DMS153 treated with DMSO at 0.1 percent for 48 hours (cell line): ENCODE measurements around the gene PPIL1.

ENCODE experiments used
- DNase-seq: peaks from one replicate; lab custom pipeline; 2025; ENCODE audit not compliant: unreplicated experiment; lab: John Stamatoyannopoulos, UW

Gene PPIL1

DNA sequence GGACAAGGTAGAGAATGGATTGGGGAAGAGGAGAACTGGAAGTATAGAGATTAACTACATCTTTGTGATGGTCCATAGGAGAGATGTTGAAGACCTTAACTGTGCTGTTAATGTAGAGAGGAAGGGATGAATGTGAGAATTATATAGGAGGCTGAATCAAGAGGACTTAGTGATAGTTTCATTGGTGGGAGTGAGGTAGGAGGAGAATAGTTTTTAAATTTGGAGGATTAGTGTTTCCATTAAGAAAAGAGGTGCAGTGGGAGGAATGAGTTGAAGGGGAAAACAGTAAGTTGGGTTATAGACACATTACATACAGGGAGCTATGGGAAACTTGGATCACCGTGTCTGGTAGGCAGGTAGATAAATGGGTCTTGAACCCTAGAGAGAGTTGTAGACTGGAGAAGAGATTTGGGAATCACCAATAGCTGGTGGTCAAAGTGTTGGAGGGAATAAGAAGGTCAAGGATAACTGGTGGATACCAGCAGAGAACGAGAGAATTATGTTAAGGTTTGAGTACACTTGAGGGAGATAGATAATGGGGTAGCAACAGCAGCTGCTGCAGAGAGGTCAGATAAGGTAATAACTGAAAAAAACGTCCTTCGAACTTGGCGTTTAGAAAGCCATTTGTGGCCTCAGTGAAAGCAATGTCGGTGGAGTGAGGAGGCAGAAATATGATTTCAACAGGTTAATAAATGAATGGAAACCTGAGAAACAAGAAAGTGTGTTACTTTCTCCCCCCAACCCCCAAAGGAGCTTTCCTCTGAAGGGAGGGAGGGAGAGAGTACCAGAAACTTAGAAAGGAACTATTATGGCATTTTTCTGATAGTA is 14.3 kb upstream of the PPIL1 start:
- no peak for DNase-seq

DNA sequence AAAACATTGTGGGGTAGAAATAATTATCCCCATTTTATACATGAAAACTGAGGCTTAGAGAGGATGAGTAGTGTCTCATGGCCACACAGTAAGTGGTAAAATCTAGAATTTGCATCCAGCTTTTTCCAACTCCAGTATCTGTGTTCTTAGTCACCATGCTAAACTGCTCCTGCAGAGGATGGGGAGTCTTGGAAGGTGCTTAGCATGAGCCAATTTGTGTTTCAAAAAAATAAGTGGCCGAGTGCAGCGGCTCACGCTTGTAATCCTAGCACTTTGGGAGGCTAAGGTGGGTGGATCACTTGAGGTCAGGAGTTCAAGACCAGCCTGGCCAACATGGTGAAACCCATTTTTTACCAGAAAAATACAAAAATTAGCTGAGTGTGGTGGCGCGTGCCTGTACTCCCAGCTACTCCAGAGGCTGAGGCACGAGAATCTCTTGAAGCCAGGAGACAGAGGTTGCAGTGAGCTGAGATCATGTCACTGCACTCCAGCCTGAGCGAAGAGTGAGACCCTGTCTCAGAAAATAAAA is 13.6 kb upstream of the PPIL1 start:
- no peak for DNase-seq

DNA sequence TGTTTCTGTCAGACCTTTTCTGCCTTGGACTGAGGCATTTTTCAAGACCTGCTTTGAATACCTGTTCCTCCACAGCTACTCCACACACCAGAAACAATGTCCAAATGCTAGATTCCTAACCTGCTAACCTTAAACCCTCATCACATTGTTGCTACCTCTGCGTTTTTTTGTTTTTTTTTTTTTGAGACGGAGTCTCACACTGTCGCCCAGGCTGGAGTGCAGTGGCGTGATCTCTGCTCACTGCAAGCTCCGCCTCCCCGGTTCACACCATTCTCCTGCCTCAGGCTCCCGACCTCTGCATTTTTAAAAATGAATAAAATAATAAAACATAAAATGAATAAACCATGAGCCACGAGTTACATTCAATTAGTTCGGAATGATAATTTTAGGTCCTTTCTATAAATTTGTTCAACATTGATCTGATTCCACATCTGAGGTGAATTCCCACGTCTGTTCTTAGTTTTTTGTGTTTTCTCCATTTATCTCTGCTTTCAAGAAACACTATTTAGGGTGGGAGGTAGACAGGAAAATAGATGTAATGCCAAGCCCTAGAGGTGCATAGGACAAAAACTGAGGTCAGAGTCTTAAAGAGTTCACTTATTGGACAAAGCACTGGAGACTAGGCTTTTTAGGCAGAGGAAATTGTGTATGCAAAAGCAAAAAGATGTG is 12.5 kb upstream of the PPIL1 start:
- no peak for DNase-seq

DNA sequence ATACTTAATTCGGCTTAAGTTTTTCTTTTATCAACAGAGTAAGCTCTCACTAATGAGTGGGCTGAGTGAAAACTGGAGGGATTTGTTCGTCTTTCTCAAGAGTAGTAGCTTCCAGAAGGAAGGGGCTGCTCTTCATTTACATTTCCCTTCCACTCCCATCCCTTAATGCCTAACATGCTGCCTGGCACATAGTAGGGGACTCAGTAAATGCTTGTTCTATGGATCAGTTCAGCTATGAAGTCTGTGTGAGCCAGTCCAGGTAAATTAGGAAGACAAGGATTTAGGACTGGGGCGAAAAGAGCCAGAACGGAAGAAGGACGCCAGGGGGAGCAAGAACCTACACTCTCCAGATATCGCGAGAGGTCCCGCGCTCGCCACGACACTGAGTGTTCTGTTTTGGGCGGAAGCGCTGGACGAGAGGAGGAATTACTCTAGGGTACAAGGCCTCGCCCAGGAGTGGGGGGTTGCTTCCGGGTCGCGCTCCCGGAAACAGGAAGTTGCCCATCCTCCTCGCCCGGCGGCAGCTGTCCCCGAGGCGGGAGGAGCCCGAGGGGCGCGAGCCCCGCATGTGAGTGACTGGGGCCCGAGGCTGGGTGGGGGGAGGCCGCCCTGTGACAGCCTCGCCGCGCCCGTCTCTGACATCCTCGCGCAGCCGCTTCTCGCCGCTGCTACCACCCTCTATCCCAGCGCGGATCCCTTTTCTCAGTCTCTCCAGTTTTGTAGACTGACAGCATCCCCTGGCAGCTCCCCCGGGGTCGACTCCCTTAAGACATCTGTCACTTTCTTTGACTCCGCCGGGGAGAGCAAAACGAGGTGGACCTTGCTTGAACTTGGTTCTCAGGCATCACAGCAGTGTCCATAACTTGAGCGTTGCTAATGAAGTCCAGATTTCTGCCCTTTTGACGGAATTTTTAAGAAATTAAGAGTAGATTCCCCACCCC is 11.1 kb upstream of the PPIL1 start, which contains the start of gene C6orf89:
Gene C6orf89 (plus strand): TSS at position 492 of the 941 bp plus-strand sequence. CDS start 13,493 bp downstream, outside the sequence.
- DNase-seq = peak; percentile 53

DNA sequence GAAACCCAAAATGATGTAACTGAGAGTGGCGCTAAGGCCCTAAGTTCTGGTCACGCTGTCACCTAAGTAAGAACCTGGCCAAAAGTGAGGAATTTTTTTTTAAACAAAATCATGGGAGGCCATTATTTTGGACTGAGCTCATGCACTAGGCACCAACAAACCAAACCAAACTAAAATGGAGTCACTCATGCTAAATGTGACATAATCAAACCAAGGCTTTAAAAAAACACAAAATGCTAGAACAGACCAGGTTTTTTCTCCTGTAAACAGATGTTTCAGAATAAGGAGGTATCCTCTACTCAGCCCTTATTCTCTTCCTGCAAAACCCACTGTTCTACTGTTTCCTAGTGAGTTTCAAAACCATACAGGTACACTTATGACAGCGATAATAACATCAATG is 10.0 kb upstream of the PPIL1 start:
- DNase-seq = no peak

DNA sequence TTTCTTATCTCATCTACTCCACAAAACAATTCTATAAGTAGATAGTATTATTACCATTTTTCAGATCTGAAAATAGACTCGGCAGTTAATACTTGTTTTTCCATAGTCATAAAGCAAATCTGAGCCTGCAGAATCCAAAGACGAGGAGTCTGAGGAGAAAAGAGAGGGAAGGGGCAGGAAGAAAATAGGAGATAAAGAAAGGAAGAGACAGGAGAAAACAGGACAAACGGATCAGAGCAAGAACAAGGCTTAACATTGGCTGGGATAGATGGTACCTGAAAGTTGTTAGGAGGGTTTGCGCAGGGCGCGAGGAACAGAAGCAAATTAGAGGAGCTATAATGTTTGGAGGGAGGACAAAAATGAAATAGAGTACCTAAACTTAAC is 639 bp upstream of the PPIL1 start:
- DNase-seq = no peak

DNA sequence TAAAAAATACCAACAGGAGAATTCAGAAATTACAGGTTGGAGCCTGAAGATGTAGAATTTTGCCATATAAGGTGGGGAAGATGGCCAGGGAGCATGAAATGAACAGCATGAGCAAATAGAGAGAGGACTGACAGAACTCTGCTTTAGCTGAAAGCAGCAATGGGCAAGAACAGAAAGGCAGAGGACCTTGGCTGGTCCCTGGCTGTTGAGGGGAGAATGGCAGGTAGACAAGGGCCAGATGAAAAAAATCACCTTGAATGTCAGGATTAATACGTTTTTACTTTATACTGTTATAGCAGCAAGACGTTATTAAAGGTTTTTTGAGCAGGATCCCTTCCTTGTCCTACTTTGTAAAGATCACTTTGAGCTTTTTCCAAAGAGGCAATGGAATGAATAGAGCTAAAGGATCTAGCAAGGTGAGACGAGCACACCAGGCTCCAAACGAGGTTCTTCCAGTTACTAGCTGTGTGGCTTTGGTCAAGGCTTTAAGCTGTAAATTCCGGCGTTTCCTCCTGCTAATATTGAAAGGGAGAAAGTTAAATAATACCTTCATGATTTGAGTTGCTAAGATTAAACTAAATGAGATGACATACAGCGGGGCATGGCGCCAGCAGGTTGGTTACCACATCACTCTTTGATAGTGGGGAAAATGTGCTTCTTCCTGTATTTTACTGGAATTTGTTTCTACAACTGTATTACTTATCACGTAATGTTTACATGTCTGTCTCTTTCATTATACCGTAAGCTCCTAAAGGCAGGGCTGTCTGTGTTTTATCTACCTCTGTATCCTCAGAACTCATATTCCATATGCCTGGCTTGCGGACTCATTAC is 776 bp downstream of the PPIL1 start:
- DNase-seq = no peak

DNA sequence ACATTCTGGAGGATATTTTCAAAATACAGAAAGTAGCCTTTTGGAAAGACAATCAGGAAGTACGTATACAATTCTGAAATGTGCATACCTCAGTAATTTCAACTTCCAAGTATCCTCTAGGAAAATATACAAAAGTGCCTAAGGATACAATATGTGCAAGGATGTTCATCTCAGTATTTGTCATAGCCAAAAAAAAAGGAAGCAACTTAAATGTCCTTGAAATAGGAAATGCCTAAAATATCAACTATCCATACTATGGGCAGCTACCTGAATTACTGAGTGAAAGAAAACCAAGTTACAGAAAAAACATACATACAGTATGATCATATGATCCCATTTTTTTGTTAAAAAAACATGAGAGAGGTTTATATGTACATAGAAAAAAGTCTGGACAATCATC is 1.5 kb downstream of the PPIL1 start:
- no peak for DNase-seq

DNA sequence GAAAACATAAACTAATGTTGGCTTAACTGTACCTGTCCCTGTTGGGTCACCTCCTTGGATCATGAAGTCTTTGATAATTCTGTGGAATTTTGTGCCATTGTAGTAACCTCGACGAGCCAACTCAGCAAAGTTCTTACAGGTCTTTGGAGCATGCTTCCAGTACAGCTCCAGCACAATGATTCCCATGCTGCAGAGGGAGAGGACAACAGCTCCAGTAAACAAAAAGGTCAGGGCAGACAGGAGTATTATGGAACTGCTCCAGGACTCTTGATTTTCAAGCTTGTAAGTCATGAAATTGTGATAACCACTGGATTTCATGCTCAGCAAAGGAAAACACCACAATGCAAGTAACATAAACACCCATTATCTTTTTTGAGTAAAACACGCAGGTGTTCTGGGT is 2.9 kb downstream of the PPIL1 start:
- no peak for DNase-seq

DNA sequence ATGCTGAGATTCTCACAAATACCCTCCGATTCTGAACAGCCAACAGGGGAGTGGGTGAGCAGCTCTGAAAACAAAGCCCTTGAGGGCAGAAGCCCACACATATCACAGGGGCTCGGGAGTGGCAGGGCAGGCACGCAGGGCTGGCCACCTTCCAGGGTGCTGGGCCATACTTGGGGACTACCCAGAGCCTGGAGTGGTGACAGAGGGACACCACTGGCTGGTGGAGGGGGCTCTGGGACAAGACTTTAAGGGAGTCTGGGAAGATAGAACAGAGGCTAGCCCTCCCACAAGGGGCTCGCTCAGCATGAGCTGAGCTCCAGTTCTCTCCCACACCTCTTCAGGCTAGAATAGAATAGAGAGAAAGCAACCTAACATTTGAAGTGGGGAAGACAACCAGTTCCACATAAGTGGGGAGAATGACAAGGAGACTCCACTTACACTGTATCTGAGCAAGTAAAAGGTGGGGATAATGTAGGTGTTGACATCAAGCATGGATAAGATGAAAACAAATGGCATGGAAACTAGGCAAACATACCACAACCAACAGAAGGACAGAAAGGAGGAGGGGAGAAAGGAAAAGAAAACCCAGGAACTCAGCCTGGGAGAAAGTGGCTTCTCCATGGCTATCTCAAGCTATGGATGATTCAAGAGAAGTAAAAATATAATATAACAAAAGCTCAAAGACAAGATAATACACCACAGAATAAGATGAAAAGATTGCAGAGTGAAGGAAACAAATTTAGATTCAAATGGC is 7.0 kb downstream of the PPIL1 start:
- no peak for DNase-seq

DNA sequence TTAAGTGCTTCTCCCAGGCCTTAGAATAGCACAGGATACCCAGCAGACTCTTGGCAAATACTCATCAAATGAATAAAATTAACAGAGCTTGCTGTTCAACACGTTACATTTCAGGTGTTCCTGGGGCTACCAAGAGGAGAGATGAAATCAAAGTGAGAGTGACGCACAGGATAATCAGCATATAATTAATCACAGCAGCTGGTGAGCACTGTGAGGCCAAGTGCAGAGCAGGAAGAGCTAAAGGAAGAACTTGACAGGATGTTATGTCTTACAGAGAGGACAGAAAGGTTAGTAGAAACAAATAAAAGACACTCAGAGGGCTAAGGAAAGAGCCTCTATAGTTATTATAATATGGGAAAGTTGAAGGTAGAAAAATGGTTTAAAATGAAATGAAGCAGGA is 8.8 kb downstream of the PPIL1 start:
- DNase-seq = no peak

DNA sequence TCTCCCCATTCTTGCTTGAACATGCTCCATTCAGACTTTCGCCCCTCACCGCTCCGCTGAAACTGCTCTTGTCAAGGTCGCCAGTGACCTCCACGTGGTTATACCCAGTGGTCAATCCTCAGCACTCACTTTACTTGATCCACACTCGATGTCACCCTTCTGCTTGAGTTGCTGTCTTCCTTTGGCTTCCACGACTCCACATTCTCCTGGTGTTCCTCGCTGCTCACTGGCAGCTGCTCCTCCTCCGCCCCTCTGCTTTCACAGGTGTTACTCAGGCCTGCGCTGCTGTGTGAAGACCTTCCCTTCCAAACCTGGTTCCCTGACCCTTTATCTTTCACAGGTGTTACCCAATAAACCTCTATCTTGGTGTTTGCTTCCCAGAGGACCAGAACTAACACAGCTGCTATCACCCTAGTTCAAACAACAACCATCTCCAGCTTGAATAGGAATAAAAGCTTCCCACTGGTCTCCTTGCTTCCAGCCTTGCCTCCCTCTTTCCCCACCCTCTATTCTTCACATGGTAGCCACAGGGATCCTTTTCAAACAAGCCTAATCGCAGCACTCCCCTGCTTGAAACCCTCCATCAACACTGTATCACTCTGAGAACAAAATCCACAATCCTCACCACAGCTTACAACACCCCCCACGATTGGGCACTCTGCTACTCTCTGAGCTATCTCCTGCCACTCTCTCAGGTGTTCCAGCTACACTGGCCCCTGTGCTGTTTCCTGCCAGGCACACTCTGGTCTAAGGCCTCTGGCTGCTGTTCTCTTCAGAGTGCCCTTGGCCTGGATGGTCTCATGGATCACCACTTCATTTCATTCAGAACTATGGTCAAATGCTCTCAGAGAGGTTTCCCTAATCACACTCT is 10.7 kb downstream of the PPIL1 start:
- no peak for DNase-seq

DNA sequence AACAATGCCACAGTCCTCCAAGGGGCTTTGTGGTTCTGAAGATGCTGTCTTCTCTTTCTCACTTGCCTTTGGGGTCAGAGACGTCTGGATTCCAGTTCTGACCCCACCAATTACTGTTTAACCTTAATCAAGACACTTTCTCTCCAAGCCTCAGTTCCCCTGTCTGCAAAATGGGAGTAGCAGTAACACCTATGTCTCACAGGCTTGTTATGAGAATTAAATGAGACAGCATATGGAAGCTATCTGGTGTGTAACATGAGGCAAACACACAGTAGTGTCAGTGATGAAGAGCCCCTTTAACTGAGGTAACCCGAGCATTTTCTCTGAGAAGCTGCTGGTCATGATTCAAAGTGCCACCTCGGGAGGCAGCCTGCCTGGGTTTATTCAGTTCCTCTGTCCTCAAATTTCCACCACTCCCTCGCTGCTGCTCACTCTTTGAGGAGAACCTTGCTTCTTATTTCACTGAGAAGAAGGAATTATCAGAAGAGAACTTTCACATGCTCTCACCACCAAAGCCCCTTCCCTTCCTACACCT is 11.7 kb downstream of the PPIL1 start:
- no peak for DNase-seq

DNA sequence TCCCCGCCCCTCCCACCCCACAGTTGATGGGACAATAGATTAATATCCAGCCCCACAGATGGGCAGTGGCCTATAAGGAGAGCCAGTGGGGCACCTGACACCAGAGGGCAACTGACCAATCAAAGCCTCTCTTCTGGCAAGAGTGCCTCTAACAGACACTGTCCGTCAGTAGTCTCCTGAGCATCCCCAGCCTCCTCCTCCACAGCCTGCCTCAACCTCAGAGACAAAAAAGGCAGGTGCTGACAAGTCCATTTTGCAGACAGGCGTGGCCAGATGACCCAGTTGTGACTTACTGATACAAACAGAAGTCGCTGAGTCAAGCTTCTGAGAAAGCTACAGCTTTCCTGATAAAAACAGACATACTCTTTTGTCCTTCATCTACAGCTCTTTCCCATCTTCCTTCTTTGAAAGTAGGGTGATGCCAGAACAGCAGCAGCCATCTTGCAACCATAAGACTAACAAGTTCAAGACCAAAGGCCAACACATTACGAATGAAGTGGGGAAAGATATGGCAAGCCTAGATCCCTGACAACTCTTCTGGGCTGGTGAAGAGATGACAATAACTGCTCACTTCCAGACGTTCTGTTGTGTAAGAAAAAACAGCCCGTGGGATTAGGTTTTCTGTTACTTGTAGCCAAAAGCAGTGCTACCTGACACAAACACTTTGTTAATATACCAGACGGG is 12.3 kb downstream of the PPIL1 start:
- DNase-seq = no peak

DNA sequence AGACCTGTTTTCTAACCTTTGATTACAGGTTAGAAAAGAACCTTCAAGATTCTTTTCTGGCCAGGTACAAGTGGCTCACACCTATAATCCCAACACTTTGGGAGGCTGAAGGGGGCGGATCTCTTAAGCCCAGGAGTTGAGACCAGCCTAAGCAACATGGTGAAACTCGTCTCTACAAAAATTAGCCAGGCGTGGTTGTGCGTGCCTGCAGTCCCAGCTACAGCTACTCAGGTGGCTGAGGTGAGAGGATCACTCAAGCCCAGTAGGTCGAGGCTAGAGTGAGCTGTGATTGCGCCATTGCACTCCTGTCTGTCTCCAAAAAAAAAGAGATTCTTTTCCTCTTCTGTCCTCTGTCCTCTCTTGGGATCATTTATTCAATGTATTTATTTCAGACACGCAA is 14.5 kb downstream of the PPIL1 start:
- no peak for DNase-seq

DNA sequence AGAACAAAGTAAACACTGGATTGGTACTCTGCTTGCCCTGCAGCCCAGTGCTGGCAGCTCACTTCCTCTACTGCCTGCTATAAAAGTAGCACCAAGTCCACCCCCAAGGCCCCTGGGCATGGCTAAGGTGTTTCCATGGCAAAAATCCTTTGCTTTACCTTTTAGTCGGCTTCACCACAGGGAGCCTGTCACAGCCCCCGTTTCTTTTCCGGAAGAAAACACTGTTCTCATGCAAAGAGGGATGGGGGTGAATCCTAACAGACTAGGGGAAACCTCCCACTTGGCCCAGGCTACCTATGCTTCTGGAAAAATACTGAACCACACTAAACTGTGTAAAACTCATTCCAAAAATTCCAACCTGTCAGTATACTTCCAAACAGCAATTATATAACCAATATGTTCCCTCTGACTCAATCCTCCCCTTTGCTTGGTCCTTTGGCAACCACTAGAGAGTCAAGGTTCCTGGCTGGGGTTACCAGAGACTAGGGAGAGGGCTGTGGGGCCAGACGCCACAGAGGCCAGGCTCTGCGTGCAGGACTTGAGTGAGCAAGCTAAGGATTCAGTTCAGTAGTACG is 16.1 kb downstream of the PPIL1 start:
- DNase-seq = no peak

DNA sequence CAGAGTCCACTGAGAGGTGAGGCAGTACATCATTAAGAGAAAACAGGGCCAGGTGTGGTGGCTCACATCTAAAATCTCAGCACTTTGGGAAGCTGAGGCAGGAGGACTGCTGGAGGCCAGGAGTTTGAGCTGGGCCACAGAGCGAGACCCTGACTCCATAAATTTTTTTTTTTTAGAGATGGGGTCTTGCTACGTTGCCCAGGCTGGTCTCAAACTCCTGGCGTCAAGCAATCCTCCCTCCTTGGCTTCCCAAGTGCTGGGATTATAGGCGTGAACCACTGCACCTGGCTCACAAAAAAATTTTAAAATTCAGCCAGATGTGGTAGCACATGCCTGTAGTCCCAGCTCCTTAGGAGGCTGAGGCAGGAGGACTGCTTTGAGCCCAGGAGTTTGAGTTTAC is 17.3 kb downstream of the PPIL1 start:
- DNase-seq = no peak

DNA sequence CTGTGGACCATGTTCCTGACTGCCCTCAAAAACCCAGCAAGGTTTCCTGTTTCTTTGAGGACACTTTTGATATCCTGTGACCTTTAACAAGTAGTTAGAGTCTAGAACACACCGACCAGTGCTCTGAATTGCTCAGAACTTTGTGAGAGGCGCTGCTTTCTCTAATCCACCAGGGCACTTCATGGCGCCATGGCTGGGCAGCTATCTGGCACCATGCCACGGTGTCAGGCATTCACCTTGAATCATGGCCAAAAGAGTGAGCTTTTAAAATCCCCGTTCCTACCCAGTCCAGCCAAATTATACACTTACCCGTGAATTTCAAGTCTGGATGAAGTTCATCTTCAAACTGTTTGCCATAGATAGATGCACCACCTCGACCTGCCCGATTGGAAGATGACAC is 18.3 kb downstream of the PPIL1 start:
- DNase-seq = no peak
